GM18507 (cell line): Measurements from ENCODE around the gene ZNF107.
"Not testable (repeated sequence)": the region's sequence is repeated elsewhere in the genome, so short reads cannot be mapped to it uniquely, and the experiment has no call there.

Experiments used
- DNase-seq: peaks from one replicate; pipeline ENCODE4 v3.0.0; 2011; ENCODE audit warnings: low read depth; ENCODE audit not compliant: insufficient read length; ENCODE audit errors: extremely low spot score
- FAIRE-seq: peaks from 2 replicates; lab custom pipeline; 2011; peaks lifted over from hg19 to GRCh38; lab: Jason Lieb, UNC

The ZNF107 gene

GRCh38 chr7:64706625-64707292 lies 40.8 kb downstream of the ZNF107 start:
- DNase-seq (no peak), FAIRE-seq (no peak)

DNA sequence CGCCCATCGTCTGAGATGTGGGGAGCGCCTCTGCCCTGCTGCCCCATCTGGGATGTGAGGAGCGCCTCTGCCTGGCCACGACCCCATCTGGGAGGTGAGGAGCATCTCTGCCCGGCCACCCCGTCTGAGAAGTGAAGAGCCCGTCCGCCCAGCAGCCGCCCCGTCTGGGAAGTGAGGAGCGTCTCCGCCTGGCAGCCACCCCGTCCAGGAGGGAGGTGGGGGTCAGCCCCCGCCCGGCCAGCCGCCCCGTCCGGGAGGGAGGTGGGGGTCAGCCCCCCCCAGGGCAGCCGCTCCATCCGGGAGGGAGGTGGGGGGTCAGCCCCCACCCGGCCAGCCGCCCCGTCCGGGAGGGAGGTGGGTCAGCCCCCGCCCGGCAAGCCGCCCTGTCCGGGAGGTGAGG lies 52.0 kb downstream of the ZNF107 start:
- not testable (repeated sequence) for FAIRE-seq, DNase-seq

DNA sequence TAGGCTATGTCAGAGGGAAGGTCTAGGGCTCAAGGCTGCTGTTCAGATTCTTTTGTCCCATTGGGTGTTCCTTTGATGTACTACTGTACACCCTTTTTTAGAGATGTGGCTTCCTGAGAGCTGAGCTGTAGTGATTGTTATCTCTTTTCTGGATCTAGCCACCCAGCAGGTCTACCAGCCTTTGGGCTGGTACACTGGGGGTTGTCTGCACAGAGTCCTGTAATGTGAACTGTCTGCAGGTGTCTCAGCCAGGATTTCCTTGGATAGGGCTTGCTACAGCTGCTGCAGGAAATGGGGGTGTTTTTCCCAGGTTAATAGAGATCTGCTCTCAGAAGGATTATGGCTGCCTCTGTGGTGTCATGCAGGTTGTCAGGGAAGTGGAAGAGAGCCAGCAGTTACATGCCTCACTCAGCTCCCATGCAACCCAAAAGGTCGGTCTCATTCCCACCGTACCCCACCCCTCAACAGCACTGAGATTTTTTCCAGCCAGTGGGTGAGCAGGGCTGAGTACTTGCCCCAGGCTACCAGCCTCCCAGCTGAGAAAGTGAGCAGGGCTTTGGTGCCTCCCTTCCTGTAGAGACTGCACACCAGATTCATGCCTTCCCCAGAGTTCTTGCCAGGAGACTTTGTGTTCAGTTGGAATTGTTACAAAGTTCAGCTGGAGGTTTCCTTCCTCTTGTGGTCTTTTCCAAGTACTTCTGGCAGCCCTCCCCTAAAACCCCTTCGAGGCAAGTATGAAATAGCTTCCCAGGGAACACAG lies 63.3 kb downstream of the ZNF107 start:
- DNase-seq: no peak
- FAIRE-seq: no peak

DNA sequence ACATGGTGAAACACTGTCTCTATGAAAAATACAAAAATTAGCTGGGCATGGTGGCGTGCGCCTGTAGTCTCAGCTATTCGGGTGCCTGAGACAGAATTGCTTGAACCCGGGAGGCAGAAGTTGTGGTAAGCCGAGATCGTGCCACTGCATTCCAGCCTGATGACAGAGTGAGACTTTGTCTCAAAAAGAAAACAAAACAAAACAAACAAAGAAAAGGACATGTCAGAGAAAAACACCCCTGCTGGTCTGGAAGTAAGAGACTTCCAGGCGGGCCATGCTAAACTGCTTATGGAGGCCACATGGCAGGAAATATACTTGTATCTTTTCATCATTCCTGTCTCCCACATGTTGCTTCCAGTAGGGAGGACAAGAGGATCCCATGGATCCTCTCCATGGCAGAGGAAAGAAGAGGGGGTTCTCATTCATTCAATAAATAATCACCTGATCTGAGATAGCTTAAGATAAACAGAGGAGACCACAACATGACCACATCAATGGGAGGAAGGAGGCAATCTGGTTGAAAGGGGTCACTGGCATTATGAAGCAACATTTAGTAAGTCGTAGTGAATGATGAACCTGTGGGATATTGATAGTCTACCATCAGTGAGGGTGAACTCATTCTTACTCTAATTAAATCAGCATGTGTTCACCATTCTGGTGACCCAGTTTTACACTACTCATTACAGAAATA lies 67.8 kb downstream of the ZNF107 start:
- FAIRE-seq (no peak), DNase-seq (no peak)

DNA sequence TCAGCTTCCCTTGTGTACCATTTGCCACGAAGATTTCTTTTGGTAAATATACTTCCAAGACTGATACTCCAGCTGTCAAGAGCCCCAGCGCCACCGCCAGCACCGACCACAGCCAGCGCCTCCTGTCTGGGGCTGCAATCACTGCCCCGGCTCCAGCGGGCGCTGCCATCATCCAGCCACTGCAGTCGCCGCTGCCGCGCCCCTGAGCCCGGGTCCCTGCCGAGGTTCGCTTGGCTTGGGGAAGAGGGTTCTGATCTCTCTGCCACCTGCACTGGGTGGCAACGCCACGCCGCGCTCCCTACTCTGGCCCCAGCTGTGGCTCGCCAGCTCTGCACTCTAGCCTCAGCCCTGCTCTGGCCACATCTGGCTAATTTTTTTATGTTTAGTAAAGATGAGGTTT lies 70.6 kb downstream of the ZNF107 start:
- FAIRE-seq: no peak
- DNase-seq: no peak

DNA sequence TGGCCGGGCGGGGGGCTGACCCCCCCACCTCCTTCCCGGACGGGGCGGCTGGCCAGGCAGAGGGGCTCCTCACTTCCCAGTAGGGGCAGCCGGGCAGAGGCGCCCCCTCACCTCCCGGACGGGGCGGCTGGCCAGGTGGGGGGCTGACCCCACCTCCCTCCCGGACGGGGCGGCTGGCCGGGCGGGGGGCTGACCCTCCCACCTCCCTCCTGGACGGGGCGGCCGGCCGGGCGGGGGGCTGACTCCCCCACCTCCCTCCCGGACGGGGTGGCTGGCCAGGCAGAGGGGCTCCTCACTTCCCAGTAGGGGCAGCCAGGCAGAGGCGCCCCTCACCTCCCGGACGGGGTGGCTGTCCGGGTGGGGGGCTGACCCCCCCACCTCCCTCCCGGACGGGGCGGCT lies 72.5 kb downstream of the ZNF107 start:
- not testable (repeated sequence) for FAIRE-seq, DNase-seq

DNA sequence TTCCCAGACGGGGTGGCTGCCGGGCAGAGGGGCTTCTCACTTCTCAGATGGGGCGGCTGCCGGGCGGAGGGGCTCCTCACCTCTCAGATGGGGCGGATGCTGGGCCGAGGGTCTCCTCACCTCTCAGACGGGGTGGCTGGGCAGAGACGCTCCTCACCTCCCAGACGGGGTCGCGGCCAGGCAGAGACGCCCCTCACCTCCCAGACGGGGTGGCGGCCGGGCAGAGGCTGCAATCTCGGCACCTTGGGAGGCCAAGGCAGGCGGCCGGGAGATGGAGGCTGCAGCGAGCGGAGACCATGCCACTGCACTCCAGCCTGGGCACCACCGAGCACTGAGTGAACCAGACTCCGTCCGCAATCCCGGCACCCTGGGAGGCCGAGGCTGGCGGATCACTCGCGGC lies 73.0 kb downstream of the ZNF107 start:
- FAIRE-seq: not testable (repeated sequence)

GRCh38 chr7:64744680-64745079 lies 78.7 kb downstream of the ZNF107 start:
- FAIRE-seq: no peak
- DNase-seq: no peak

More for the DNA sequence above, 73.0 kb downstream of the ZNF107 start:
- DNase-seq: not testable (repeated sequence)

- no peak for FAIRE-seq
These were observed 81.9 kb downstream of the ZNF107 start for GRCh38 chr7:64747802-64748201.

DNA sequence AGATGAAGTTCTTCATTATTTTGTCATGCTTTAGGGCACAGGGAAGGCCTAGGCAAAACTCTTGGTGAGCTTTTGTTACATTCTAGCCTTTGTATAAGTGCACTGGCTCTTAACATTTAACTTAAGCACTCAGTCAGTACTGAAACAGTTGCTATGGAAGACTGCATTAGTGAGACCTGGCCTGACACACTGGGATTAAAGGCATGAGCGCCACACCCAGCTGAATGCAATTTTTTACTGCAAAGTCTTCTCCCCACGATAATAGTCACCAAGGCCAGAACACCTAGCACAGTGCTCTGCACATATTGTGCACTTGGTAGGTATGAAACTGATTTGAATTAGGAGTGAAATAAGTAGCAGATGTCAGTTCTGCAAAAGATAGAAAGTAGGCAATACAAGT lies 87.1 kb downstream of the ZNF107 start:
- no peak for FAIRE-seq
- DNase-seq: no peak

More at GRCh38 chr7:64747802-64748201, 81.9 kb downstream of the ZNF107 start:
- DNase-seq: no peak

DNA sequence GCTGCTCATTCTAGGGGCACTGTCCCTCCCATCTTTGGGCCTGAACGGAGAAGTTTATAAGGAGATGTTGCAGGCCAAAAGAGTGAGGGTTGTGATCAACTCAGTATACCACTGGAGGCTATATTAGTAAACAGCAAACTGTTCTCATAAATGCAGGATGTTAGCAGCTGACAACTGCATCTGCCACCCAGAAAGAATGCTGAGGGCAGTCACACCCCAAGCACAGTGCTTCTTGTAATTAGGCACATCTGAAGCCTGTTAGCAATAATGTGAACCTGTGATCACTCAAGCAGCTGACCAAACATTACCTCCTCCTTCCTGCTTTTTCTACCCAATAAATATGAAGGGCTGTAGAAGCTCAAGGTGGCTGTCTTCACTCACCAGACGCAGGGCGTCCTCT lies 89.9 kb downstream of the ZNF107 start:
- FAIRE-seq (no peak), DNase-seq (no peak)

- DNase-seq (no peak), FAIRE-seq (no peak)
These were observed 92.2 kb downstream of the ZNF107 start for GRCh38 chr7:64758151-64758550.
